PFSK-1 (cell line): ENCODE measurements around the gene BANK1.

Experiments
- FOXP2 ChIP-seq: optimal IDR thresholded peaks from 2 replicates; pipeline ENCODE3; 2011; ENCODE audit warnings: borderline replicate concordance, control low read depth, inconsistent platforms; ENCODE audit not compliant: insufficient read depth; ENCODE audit errors: extremely low read length, extremely low read depth
- POLR2AphosphoS5 ChIP-seq: IDR thresholded peaks from 2 replicates; pipeline ENCODE4 v1.6.1; 2012; ENCODE audit warnings: low read depth, mild to moderate bottlenecking, control low read depth, low read length, moderate library complexity
- SIN3A ChIP-seq: IDR thresholded peaks from 2 replicates; pipeline ENCODE4 v1.6.1; 2012; ENCODE audit warnings: mild to moderate bottlenecking, low read length, moderate library complexity, borderline replicate concordance; ENCODE audit not compliant: insufficient read depth
- TAF1 ChIP-seq: IDR thresholded peaks from 2 replicates; pipeline ENCODE4 v1.6.1; 2012; ENCODE audit warnings: low read length, control low read depth, borderline replicate concordance; ENCODE audit not compliant: insufficient read depth
- TF ChIP-seq, protein P1 (sequence below), 2 experiments: IDR thresholded peaks; 2 replicates each; pipeline versions ENCODE4 v1.6.1 to v1.8.0; 2011 to 2012; ENCODE audit warnings: low read depth in 2 of 2, low read length in 2 of 2, control low read depth in 1 of 2, inconsistent platforms in 1 of 2, mild to moderate bottlenecking in 1 of 2, moderate library complexity in 1 of 2; ENCODE audit not compliant: insufficient read depth in 1 of 2

The BANK1 gene

DNA sequence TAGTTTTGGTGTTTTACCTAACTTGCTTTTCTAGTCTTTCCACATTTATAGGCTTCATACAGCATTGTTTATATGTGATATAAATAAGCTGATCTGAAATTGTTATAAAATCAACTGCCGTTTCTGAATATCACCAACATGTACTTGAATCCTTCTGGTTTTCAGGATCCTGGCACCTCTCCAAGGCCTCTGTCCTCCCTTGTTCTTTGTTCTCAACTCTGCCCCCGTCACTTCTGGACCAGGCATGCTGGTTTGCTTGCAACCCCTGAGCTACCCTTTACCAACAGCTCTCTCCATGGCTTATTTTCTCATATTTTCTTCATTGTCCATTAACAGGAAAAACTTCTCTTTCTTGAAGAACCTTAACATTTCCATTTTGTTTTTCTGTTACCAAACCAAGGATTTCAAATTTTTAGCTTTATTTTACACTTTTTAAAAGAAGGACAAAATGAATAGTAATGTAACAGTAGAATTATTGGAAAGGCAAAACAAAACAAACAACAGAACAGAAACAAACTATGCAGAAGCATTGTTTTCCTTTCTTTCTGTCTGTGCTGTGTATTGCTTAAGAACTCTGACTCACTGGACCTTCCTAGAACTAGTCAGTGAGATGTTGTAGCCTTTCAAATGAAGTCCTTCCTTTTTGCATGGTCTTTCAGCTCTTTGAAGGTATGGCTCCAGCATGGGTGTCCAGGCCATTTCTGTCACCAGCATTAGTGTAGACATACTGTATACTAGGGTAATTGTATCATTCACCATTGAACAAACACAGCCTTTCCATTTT is 44.8 kb downstream of the BANK1 start:
- TF ChIP-seq TAF1 (no peak), SIN3A (no peak), FOXP2 (no peak)

GRCh38 chr4:101843054-101843453 is 52.5 kb downstream of the BANK1 start:
- TF ChIP-seq SIN3A (no peak), TAF1 (no peak), FOXP2 (no peak), POLR2AphosphoS5 (no peak)
- TF ChIP-seq, protein P1, sequence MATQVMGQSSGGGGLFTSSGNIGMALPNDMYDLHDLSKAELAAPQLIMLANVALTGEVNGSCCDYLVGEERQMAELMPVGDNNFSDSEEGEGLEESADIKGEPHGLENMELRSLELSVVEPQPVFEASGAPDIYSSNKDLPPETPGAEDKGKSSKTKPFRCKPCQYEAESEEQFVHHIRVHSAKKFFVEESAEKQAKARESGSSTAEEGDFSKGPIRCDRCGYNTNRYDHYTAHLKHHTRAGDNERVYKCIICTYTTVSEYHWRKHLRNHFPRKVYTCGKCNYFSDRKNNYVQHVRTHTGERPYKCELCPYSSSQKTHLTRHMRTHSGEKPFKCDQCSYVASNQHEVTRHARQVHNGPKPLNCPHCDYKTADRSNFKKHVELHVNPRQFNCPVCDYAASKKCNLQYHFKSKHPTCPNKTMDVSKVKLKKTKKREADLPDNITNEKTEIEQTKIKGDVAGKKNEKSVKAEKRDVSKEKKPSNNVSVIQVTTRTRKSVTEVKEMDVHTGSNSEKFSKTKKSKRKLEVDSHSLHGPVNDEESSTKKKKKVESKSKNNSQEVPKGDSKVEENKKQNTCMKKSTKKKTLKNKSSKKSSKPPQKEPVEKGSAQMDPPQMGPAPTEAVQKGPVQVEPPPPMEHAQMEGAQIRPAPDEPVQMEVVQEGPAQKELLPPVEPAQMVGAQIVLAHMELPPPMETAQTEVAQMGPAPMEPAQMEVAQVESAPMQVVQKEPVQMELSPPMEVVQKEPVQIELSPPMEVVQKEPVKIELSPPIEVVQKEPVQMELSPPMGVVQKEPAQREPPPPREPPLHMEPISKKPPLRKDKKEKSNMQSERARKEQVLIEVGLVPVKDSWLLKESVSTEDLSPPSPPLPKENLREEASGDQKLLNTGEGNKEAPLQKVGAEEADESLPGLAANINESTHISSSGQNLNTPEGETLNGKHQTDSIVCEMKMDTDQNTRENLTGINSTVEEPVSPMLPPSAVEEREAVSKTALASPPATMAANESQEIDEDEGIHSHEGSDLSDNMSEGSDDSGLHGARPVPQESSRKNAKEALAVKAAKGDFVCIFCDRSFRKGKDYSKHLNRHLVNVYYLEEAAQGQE (IDR thresholded peaks at IDR 0.05; ENCODE audit: insufficient read depth in 1 of 2, low read depth in 2 of 2, low read length in 2 of 2) = no peak

GRCh38 chr4:101846550-101846949 is 56.0 kb downstream of the BANK1 start:
- TF ChIP-seq POLR2AphosphoS5 (no peak), TAF1 (no peak), SIN3A (no peak), FOXP2 (no peak)
- TF ChIP-seq, protein P1 (IDR thresholded peaks at IDR 0.05; ENCODE audit: insufficient read depth in 1 of 2, low read depth in 2 of 2, low read length in 2 of 2) = no peak

- TF ChIP-seq TAF1 (no peak), SIN3A (no peak), FOXP2 (no peak), POLR2AphosphoS5 (no peak)
- TF ChIP-seq, protein P1 (IDR thresholded peaks at IDR 0.05; ENCODE audit: insufficient read depth in 1 of 2, low read depth in 2 of 2, low read length in 2 of 2) = no peak
Measured at GRCh38 chr4:101850698-101851097, 60.2 kb downstream of the BANK1 start.

DNA sequence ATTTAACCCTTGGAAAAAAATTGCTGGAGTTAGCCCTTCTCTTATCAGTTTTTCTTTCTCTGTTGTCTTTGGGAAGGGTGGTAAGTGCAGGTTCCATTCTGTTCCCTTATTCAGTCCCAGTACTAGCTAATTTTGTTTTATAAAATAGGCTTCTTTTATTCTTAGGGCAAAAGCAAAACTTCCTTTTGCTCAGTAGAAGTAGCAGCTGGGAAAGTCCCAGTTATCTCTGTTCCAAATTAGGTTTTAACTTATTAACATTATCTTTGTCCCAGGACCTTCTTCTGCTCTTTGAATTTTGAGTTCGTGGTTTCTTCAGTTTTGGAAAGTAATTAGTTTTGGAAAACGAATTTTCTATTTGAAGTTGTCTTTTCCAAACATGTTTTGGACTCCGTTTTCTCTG is 61.1 kb downstream of the BANK1 start:
- TF ChIP-seq TAF1 = no peak

- TF ChIP-seq SIN3A (no peak), POLR2AphosphoS5 (no peak), TAF1 (no peak), FOXP2 (no peak)
- TF ChIP-seq, protein P1 (IDR thresholded peaks at IDR 0.05; ENCODE audit: insufficient read depth in 1 of 2, low read depth in 2 of 2, low read length in 2 of 2) = no peak
Measured at GRCh38 chr4:101853028-101853427, 62.5 kb downstream of the BANK1 start.
